Neural progenitor cell (in vitro differentiated cells): ENCODE data around the gene LATS1. TPM values are rescaled to one million over a fixed set of nuclear protein-coding genes. Genes with fewer than 3 reads are reported as not detected.

Experiments
- DNase-seq: peaks from one replicate; pipeline ENCODE4 v3.0.0-alpha.2; 2016; ENCODE audit warnings: low spot score
- H2AFZ ChIP-seq: fragments of 200-600 bp; sonication (generic); replicated peaks from 2 replicates; pipeline ENCODE4 v1.6.1; 2016; ENCODE audit warnings: antibody characterized with exemption
- H3F3A ChIP-seq: fragments of 200-600 bp; sonication (generic); 2 replicates; pipeline ENCODE4 v1.6.1; 2016; ENCODE audit warnings: antibody characterized with exemption, low read depth
- H3K27ac ChIP-seq: fragments of 200-600 bp; sonication (generic); 2 replicates; pipeline ENCODE4 v1.5.1; 2016; ENCODE audit warnings: mild to moderate bottlenecking
- H3K27me3 ChIP-seq: fragments of 200-600 bp; sonication (generic); 2 replicates; pipeline ENCODE4 v1.6.1; 2016; ENCODE audit warnings: mild to moderate bottlenecking, moderate library complexity
- H3K36me3 ChIP-seq: fragments of 200-600 bp; sonication (generic); 2 replicates; pipeline ENCODE4 v1.5.1; 2016
- H3K4me1 ChIP-seq: fragments of 200-600 bp; sonication (generic); 2 replicates; pipeline ENCODE4 v1.6.1; 2016; ENCODE audit warnings: mixed run types
- H3K4me2 ChIP-seq: fragments of 200-600 bp; sonication (generic); 2 replicates; pipeline ENCODE4 v1.6.1; 2016
- H3K4me3 ChIP-seq: fragments of 200-600 bp; sonication (generic); 2 replicates; pipeline ENCODE4 v1.5.1; 2016
- H3K79me2 ChIP-seq: fragments of 200-600 bp; sonication (generic); 2 replicates; pipeline ENCODE4 v1.6.1; 2016; ENCODE audit warnings: low read depth
- H3K9ac ChIP-seq: fragments of 200-600 bp; sonication (generic); 2 replicates; pipeline ENCODE4 v1.6.1; 2016
- H3K9me3 ChIP-seq: fragments of 200-600 bp; sonication (generic); 2 replicates; pipeline ENCODE4 v1.5.1; 2016; ENCODE audit warnings: low read depth
- H4K20me1 ChIP-seq: fragments of 200-600 bp; sonication (generic); 2 replicates; pipeline ENCODE4 v1.6.1; 2016; ENCODE audit warnings: low read depth
- H3K27ac Mint-ChIP-seq: 3 replicates; pipeline ENCODE4 v1.8.0; 2021; ENCODE audit warnings: mixed read lengths
- H3K27me3 Mint-ChIP-seq: 2 replicates; pipeline ENCODE4 v1.8.0; 2022; ENCODE audit warnings: low read depth, mild to moderate bottlenecking, inconsistent platforms, moderate library complexity, mixed read lengths; ENCODE audit not compliant: insufficient read depth
- H3K36me3 Mint-ChIP-seq: 3 replicates; pipeline ENCODE4 v1.8.0; 2021; ENCODE audit warnings: mixed read lengths
- H3K4me1 Mint-ChIP-seq: 3 replicates; pipeline ENCODE4 v1.8.0; 2021; ENCODE audit warnings: mixed read lengths
- H3K4me3 Mint-ChIP-seq: 3 replicates; pipeline ENCODE4 v1.8.0; 2021; ENCODE audit warnings: mild to moderate bottlenecking, moderate library complexity, mixed read lengths
- H3K9me3 Mint-ChIP-seq: 3 replicates; pipeline ENCODE4 v1.8.0; 2020; ENCODE audit warnings: mixed read lengths
- CTCF ChIP-seq: fragments of 200-600 bp; sonication (generic); IDR thresholded peaks from 2 replicates; pipeline ENCODE4 v1.5.1; 2017; ENCODE audit warnings: antibody characterized with exemption, mild to moderate bottlenecking
- EZH2 ChIP-seq: fragments of 200-600 bp; sonication (generic); IDR thresholded peaks from 2 replicates; pipeline ENCODE4 v1.6.1; 2017; ENCODE audit warnings: antibody characterized with exemption, mild to moderate bottlenecking, moderate library complexity
- EZH2phosphoT487 ChIP-seq: fragments of 200-600 bp; sonication (generic); IDR thresholded peaks from 2 replicates; pipeline ENCODE4 v1.6.1; 2017; ENCODE audit warnings: antibody characterized with exemption
- total RNA-seq: library from RNA; depleted of rRNA; stranded (reverse); fragments of >200 nt; gene quantifications from 2 replicates; pipeline ENCODE4 v1.2.3, GENCODE V29; 2015; ENCODE audit warnings: low replicate concordance

The LATS1 gene
- total RNA-seq, 1 donor from 2014 or later = 28.0 TPM

GRCh38 chr6:149642829-149643580 is 74.9 kb downstream of the LATS1 start:
- DNase-seq = no peak
- H3K4me1 Mint-ChIP-seq = peaks cover 7% of the 10 kb centered on the region
- no peaks in the 10 kb centered on the region for H3K36me3 ChIP-seq
- H3K27me3 Mint-ChIP-seq = no peaks in the 10 kb centered on the region
- H3K79me2 ChIP-seq = peaks cover 52% of the 10 kb centered on the region
- H3K27me3 ChIP-seq = no peaks in the 10 kb centered on the region
- no peaks in the 10 kb centered on the region for H4K20me1 ChIP-seq
- no peak overlapping the region for H3K27ac Mint-ChIP-seq
- no peak overlapping the region for H2AFZ ChIP-seq
- H3K4me1 ChIP-seq = peaks cover 6% of the 10 kb centered on the region
- H3K27ac ChIP-seq = no peak overlapping the region
- H3K9me3 ChIP-seq = no peaks in the 10 kb centered on the region
- TF ChIP-seq EZH2 (no peak), EZH2phosphoT487 (no peak), CTCF (no peak)
- H3K4me3 ChIP-seq = no peak overlapping the region
- H3K4me2 ChIP-seq = no peak overlapping the region
- H3K36me3 Mint-ChIP-seq = peaks cover 6% of the 10 kb centered on the region
- H3K9me3 Mint-ChIP-seq = no peaks in the 10 kb centered on the region
- no peak overlapping the region for H3K4me3 Mint-ChIP-seq
- H3K9ac ChIP-seq = no peak overlapping the region
- H3F3A ChIP-seq = peaks cover 6% of the 10 kb centered on the region

GRCh38 chr6:149636124-149636523 is 81.8 kb downstream of the LATS1 start:
- no peaks in the 10 kb centered on the region for H3K9me3 Mint-ChIP-seq
- Histone ChIP-seq H3K4me1 (no peaks in the 10 kb centered on the region), H3K9me3 (no peaks in the 10 kb centered on the region), H3K36me3 (no peaks in the 10 kb centered on the region), H3K9ac (no peak overlapping the region), H2AFZ (no peak overlapping the region), H3K79me2 (peaks cover 8% of the 10 kb centered on the region), H3K4me2 (no peak overlapping the region), H3F3A (no peaks in the 10 kb centered on the region), H3K4me3 (no peak overlapping the region), H3K27ac (no peak overlapping the region), H3K27me3 (no peaks in the 10 kb centered on the region), H4K20me1 (no peaks in the 10 kb centered on the region)
- no peaks in the 10 kb centered on the region for H3K4me1 Mint-ChIP-seq
- no peaks in the 10 kb centered on the region for H3K27me3 Mint-ChIP-seq
- no peak for TF ChIP-seq EZH2
- no peak for TF ChIP-seq CTCF
- TF ChIP-seq EZH2phosphoT487 = no peak
- no peak overlapping the region for H3K4me3 Mint-ChIP-seq
- no peak overlapping the region for H3K27ac Mint-ChIP-seq
- DNase-seq = no peak
- H3K36me3 Mint-ChIP-seq = peaks cover 4% of the 10 kb centered on the region

- Mint-ChIP-seq H3K27ac (no peak overlapping the region), H3K9me3 (no peaks in the 10 kb centered on the region), H3K4me1 (no peaks in the 10 kb centered on the region), H3K27me3 (no peaks in the 10 kb centered on the region), H3K4me3 (no peak overlapping the region), H3K36me3 (peaks cover 4% of the 10 kb centered on the region)
- no peaks in the 10 kb centered on the region for H3K4me1 ChIP-seq
- no peaks in the 10 kb centered on the region for H3K36me3 ChIP-seq
- H2AFZ ChIP-seq = no peak overlapping the region
- no peak overlapping the region for H3K4me3 ChIP-seq
- H3K27ac ChIP-seq = no peak overlapping the region
- no peaks in the 10 kb centered on the region for H3F3A ChIP-seq
- no peaks in the 10 kb centered on the region for H4K20me1 ChIP-seq
- H3K9ac ChIP-seq = no peak overlapping the region
- no peaks in the 10 kb centered on the region for H3K27me3 ChIP-seq
- no peaks in the 10 kb centered on the region for H3K9me3 ChIP-seq
- H3K79me2 ChIP-seq = no peaks in the 10 kb centered on the region
- DNase-seq = no peak
- no peak overlapping the region for H3K4me2 ChIP-seq
- TF ChIP-seq EZH2phosphoT487 (no peak), CTCF (no peak), EZH2 (no peak)
These were observed 83.6 kb downstream of the LATS1 start for GRCh38 chr6:149634315-149634714.
